Cardiac muscle cell (in vitro differentiated cells and primary cell): Measurements from ENCODE around the gene CLDN34. TPM values are rescaled to one million over a fixed set of nuclear protein-coding genes. Genes with fewer than 3 reads are reported as not detected.
A peak's percentile ranks its signal among the peaks of the same experiment; 100 is the strongest.

Source experiments
- DNase-seq, 2 donors: peaks; one replicate each; pipeline versions ENCODE4 v3.0.0 to v3.0.0-alpha.2; 2010 to 2017; ENCODE audit warnings: low read depth in 1 of 2, low spot score in 1 of 2
- H3K27ac ChIP-seq: fragments of 200-600 bp; sonication (generic); 2 replicates; pipeline ENCODE4 v1.5.1; 2016
- H3K27me3 ChIP-seq: fragments of 200-600 bp; sonication (generic); 2 replicates; pipeline ENCODE4 v1.6.0; 2016; ENCODE audit warnings: control low read depth
- H3K36me3 ChIP-seq: fragments of 200-600 bp; sonication (generic); 2 replicates; pipeline ENCODE4 v1.5.1; 2016; ENCODE audit warnings: control low read depth
- H3K4me1 ChIP-seq: fragments of 200-600 bp; sonication (generic); 2 replicates; pipeline ENCODE4 v1.8.1; 2017; ENCODE audit warnings: low read depth, mild to moderate bottlenecking, mixed run types
- H3K4me3 ChIP-seq: fragments of 200-600 bp; sonication (generic); 2 replicates; pipeline ENCODE4 v1.5.1; 2016; ENCODE audit warnings: mild to moderate bottlenecking
- H3K9me3 ChIP-seq: fragments of 200-600 bp; sonication (generic); 2 replicates; pipeline ENCODE4 v1.5.1; 2017; ENCODE audit warnings: low read depth, mild to moderate bottlenecking, control low read depth
- CTCF ChIP-seq: IDR thresholded peaks from 2 replicates; pipeline ENCODE4 v1.5.1; 2012; ENCODE audit warnings: low read depth, mild to moderate bottlenecking, low read length
- polyA plus RNA-seq: library from polyadenylated mRNA; unstranded; fragments of >200 nt; fragmentation: Nextera tagmentation; extraction: Ambion mirVana; gene quantifications from 2 replicates; pipeline ENCODE4 v1.2.1, GENCODE V29; 2016
- total RNA-seq: library from RNA; depleted of rRNA; stranded (reverse); fragments of >200 nt; gene quantifications from 2 replicates; pipeline ENCODE4 v1.2.3, GENCODE V29; 2016

CLDN34 gene
- total and polyA plus RNA-seq, 2 experiments from 2014 or later, result not detected

- Histone ChIP-seq H3K4me1 (no peaks in the 10 kb centered on the region), H3K4me3 (no peak overlapping the region), H3K9me3 (no peaks in the 10 kb centered on the region), H3K36me3 (peaks cover 26% of the 10 kb centered on the region), H3K27me3 (no peaks in the 10 kb centered on the region), H3K27ac (no peak overlapping the region)
- no peak for TF ChIP-seq CTCF
- peak in 1 of 2 donors; percentile 41 for DNase-seq
These were observed 26.7 kb upstream of the CLDN34 start for GRCh38 chrX:9940421-9940820.

- Histone ChIP-seq H3K9me3 (no peaks in the 10 kb centered on the region), H3K4me1 (no peaks in the 10 kb centered on the region), H3K27me3 (no peaks in the 10 kb centered on the region), H3K36me3 (peaks cover 33% of the 10 kb centered on the region), H3K4me3 (no peak overlapping the region), H3K27ac (no peak overlapping the region)
- DNase-seq, result no peak
- TF ChIP-seq CTCF, result no peak
These were observed 25.1 kb upstream of the CLDN34 start for GRCh38 chrX:9942086-9942485.

- H3K27me3 ChIP-seq, result no peaks in the 10 kb centered on the region
- H3K27ac ChIP-seq, result no peak overlapping the region
- no peak for DNase-seq
- H3K4me1 ChIP-seq, result no peaks in the 10 kb centered on the region
- no peaks in the 10 kb centered on the region for H3K9me3 ChIP-seq
- no peak for TF ChIP-seq CTCF
- H3K4me3 ChIP-seq, result no peak overlapping the region
- H3K36me3 ChIP-seq, result peaks cover 40% of the 10 kb centered on the region
These were observed 23.7 kb upstream of the CLDN34 start for GRCh38 chrX:9943420-9943819.

- DNase-seq, result no peak
- H3K27ac ChIP-seq, result no peak overlapping the region
- no peaks in the 10 kb centered on the region for H3K27me3 ChIP-seq
- H3K4me1 ChIP-seq, result no peaks in the 10 kb centered on the region
- H3K9me3 ChIP-seq, result no peaks in the 10 kb centered on the region
- no peak for TF ChIP-seq CTCF
- H3K36me3 ChIP-seq, result peaks cover 23% of the 10 kb centered on the region
- no peak overlapping the region for H3K4me3 ChIP-seq
These were observed 19.9 kb upstream of the CLDN34 start for GRCh38 chrX:9947131-9947794.

- H3K36me3 ChIP-seq, result peaks cover 18% of the 10 kb centered on the region
- no peaks in the 10 kb centered on the region for H3K27me3 ChIP-seq
- no peak for TF ChIP-seq CTCF
- no peak overlapping the region for H3K4me3 ChIP-seq
- no peak for DNase-seq
- no peak overlapping the region for H3K27ac ChIP-seq
- no peaks in the 10 kb centered on the region for H3K9me3 ChIP-seq
- no peaks in the 10 kb centered on the region for H3K4me1 ChIP-seq
These were observed 18.8 kb upstream of the CLDN34 start for GRCh38 chrX:9948406-9948805.

- TF ChIP-seq CTCF, result no peak
- H3K4me3 ChIP-seq, result no peak overlapping the region
- DNase-seq, result no peak
- no peaks in the 10 kb centered on the region for H3K4me1 ChIP-seq
- no peaks in the 10 kb centered on the region for H3K27me3 ChIP-seq
- peaks cover 8% of the 10 kb centered on the region for H3K36me3 ChIP-seq
- no peaks in the 10 kb centered on the region for H3K9me3 ChIP-seq
- no peak overlapping the region for H3K27ac ChIP-seq
These were observed 14.9 kb upstream of the CLDN34 start for GRCh38 chrX:9952300-9952699.
